Mesenchymal stem cell (in vitro differentiated cells and primary cell): Measurements from ENCODE around the gene PPL.

Source experiments
- DNase-seq: peaks from one replicate; pipeline ENCODE4 v3.0.0-alpha.2; 2013
- H2AFZ ChIP-seq: one replicate; pipeline ENCODE4 v1.6.1; 2013; ENCODE audit warnings: low read depth, mild to moderate bottlenecking, control low read depth, inconsistent platforms, low read length, moderate library complexity
- H2AK5ac ChIP-seq: 2 replicates; pipeline ENCODE4 v1.6.1; 2013; ENCODE audit warnings: low read length, moderate library complexity, mild to moderate bottlenecking, inconsistent platforms; ENCODE audit not compliant: severe bottlenecking
- H2BK120ac ChIP-seq: one replicate; pipeline ENCODE4 v1.6.1; 2013; ENCODE audit warnings: low read depth, mild to moderate bottlenecking, inconsistent platforms, low read length, moderate library complexity
- H2BK12ac ChIP-seq, 2 experiments: one replicate each; pipeline ENCODE4 v1.6.1; 2013; ENCODE audit warnings: inconsistent platforms in 2 of 2, low read length in 2 of 2, mild to moderate bottlenecking in 2 of 2, moderate library complexity in 2 of 2, control low read depth in 1 of 2
- H2BK15ac ChIP-seq: one replicate; pipeline ENCODE4 v1.6.1; 2013; ENCODE audit warnings: mild to moderate bottlenecking, low read depth, inconsistent platforms; ENCODE audit not compliant: poor library complexity, severe bottlenecking
- H2BK5ac ChIP-seq: 2 replicates; pipeline ENCODE4 v1.6.1; 2013; ENCODE audit warnings: low read depth, mild to moderate bottlenecking, low read length, control low read depth, inconsistent platforms; ENCODE audit not compliant: poor library complexity, severe bottlenecking
- H3K14ac ChIP-seq, 2 experiments: one replicate each; pipeline ENCODE4 v1.6.1; 2013; ENCODE audit warnings: inconsistent platforms in 2 of 2, low read length in 2 of 2, control low read depth in 1 of 2, mild to moderate bottlenecking in 1 of 2, moderate library complexity in 1 of 2
- H3K18ac ChIP-seq, 2 experiments: one replicate each; pipeline ENCODE4 v1.6.1; 2013; ENCODE audit warnings: inconsistent platforms in 2 of 2, low read length in 2 of 2, control low read depth in 1 of 2, low read depth in 1 of 2, mild to moderate bottlenecking in 1 of 2
- H3K23ac ChIP-seq, 2 experiments: one replicate each; pipeline ENCODE4 v1.6.1; 2013; ENCODE audit warnings: inconsistent platforms in 2 of 2, low read length in 2 of 2, mild to moderate bottlenecking in 2 of 2, moderate library complexity in 2 of 2, control low read depth in 1 of 2
- H3K27ac ChIP-seq: 2 replicates; pipeline ENCODE4 v1.5.1; 2013; ENCODE audit warnings: mild to moderate bottlenecking, moderate library complexity, low read length, control low read depth, inconsistent platforms; ENCODE audit not compliant: poor library complexity, severe bottlenecking
- H3K27me3 ChIP-seq, 2 experiments: 2 replicates each; pipeline versions ENCODE4 v1.6.1 to v1.7.0; 2013; ENCODE audit warnings: low read length in 2 of 2, mild to moderate bottlenecking in 2 of 2, moderate library complexity in 2 of 2, control low read depth in 1 of 2, inconsistent platforms in 1 of 2; ENCODE audit not compliant: control insufficient read depth in 1 of 2, insufficient read depth in 1 of 2
- H3K36me3 ChIP-seq, 2 experiments: 2 replicates each; pipeline versions ENCODE4 v1.6.1 to v1.7.0; 2013; ENCODE audit warnings: low read length in 2 of 2, control low read depth in 1 of 2, inconsistent platforms in 1 of 2, low read depth in 1 of 2, mild to moderate bottlenecking in 1 of 2; ENCODE audit not compliant: insufficient read depth in 2 of 2, control insufficient read depth in 1 of 2
- H3K4ac ChIP-seq, 2 experiments: one replicate each; pipeline ENCODE4 v1.6.1; 2013; ENCODE audit warnings: inconsistent platforms in 2 of 2, low read length in 2 of 2, mild to moderate bottlenecking in 2 of 2, moderate library complexity in 2 of 2, control low read depth in 1 of 2, low read depth in 1 of 2
- H3K4me1 ChIP-seq: 2 replicates; pipeline ENCODE4 v1.6.1; 2013; ENCODE audit warnings: low read depth, low read length, control low read depth; ENCODE audit not compliant: control insufficient read depth, insufficient read depth
- H3K4me2 ChIP-seq: 2 replicates; pipeline ENCODE4 v1.6.1; 2013; ENCODE audit warnings: low read length, mild to moderate bottlenecking, inconsistent platforms; ENCODE audit not compliant: poor library complexity, severe bottlenecking
- H3K4me3 ChIP-seq, 2 experiments: 2 replicates each; pipeline versions ENCODE4 v1.5.1 to v1.7.0; 2013; ENCODE audit warnings: low read length in 2 of 2, mild to moderate bottlenecking in 2 of 2, control low read depth in 1 of 2, low read depth in 1 of 2; ENCODE audit not compliant: insufficient read depth in 1 of 2
- H3K79me1 ChIP-seq: replicated peaks from 2 replicates; pipeline ENCODE4 v1.6.1; 2013; ENCODE audit warnings: mild to moderate bottlenecking, control low read depth, low read length, inconsistent platforms; ENCODE audit not compliant: poor library complexity, severe bottlenecking
- H3K9ac ChIP-seq: 2 replicates; pipeline ENCODE4 v1.7.0; 2013; ENCODE audit warnings: mild to moderate bottlenecking, low read length, moderate library complexity
- H3K9me3 ChIP-seq: 2 replicates; pipeline ENCODE4 v1.7.0; 2013; ENCODE audit warnings: mild to moderate bottlenecking, low read length; ENCODE audit not compliant: control insufficient read depth
- H4K8ac ChIP-seq: one replicate; pipeline ENCODE4 v1.6.1; 2013; ENCODE audit warnings: inconsistent platforms, mild to moderate bottlenecking, low read length, moderate library complexity
- H4K91ac ChIP-seq: one replicate; pipeline ENCODE4 v1.6.1; 2013; ENCODE audit warnings: mild to moderate bottlenecking, low read length, inconsistent platforms
- WGBS: methylation state at CpG from one replicate; pipeline ENCODE4 v1.1.7; 2013; ENCODE audit warnings: mixed read lengths; 5-methylcytosine and 5-hydroxymethylcytosine counted together

PPL gene

DNA sequence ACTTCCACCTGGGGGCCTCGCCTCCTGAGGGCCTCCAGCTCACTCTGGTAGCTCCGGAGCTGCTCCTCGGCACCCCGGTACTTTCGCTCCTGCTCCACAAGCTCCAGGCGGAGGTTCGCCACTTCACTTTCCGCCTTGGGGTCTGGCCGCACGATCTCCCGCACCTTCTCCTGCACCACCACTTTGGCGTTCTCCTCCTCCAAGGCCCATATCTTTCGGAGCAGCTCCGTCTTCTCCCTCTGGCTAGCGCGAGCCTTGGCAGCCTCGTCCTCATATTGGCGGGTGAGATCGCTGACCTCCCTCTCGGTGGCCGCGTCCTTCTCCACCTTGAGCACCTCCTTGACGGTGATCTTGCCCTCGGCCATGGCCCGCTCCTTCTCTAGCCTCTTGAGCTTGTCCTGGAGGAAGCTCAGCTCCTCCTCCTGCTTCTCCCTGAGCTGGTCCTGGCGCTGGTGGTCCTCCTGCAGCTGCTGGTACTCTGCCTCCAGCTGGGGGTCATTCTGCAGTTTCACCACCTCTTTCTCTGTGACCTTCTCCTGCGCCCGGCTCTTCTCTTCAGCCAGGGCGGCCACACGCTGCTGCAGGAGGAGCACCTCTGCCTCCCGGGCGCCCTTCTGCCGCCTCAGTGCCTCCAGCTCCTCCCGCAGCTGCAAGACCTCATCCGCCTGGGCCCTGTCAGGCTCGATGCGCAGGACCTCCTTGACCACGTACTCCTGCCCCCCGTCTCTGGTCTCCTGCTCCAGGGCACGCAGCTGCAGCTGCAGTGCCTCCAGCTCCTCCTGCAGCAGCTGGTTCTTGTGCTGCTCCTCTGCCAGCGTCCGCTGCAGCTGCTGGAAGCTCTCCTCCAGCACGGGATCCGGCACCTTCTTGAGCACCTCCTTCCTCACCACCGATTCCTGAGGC lies 51.7 kb downstream of the PPL start:
- H3K79me1 ChIP-seq: peaks cover 40% of the 10 kb centered on the region
- no peak overlapping the region for H3K9ac ChIP-seq
- no peak overlapping the region for H2BK5ac ChIP-seq
- H2BK120ac ChIP-seq: no peak overlapping the region
- H3K4me2 ChIP-seq: no peak overlapping the region
- H3K27me3 ChIP-seq: no peaks in the 10 kb centered on the region
- no peak overlapping the region for H3K18ac ChIP-seq
- H2AK5ac ChIP-seq: no peak overlapping the region
- no peak overlapping the region for H3K27ac ChIP-seq
- no peak overlapping the region for H3K4me3 ChIP-seq
- H3K4ac ChIP-seq: no peak overlapping the region
- peaks cover 83 to 97% of the 10 kb centered on the region in 2 experiments for H3K36me3 ChIP-seq
- no peak overlapping the region for H2BK15ac ChIP-seq
- H2BK12ac ChIP-seq: no peak overlapping the region
- 96% methylated on average over 45 of the region's 45 CpGs for WGBS
- H2AFZ ChIP-seq: no peak overlapping the region
- H3K14ac ChIP-seq: no peak overlapping the region
- DNase-seq: no peak
- peaks cover 18% of the 10 kb centered on the region for H3K4me1 ChIP-seq
- no peaks in the 10 kb centered on the region for H3K9me3 ChIP-seq
- no peak overlapping the region for H4K91ac ChIP-seq
- H3K23ac ChIP-seq: no peak overlapping the region
- no peak overlapping the region for H4K8ac ChIP-seq

- no peak overlapping the region for H3K4me3 ChIP-seq
- H3K14ac ChIP-seq: no peak overlapping the region
- H3K36me3 ChIP-seq: peaks cover 84 to 97% of the 10 kb centered on the region in 2 experiments
- peaks cover 18% of the 10 kb centered on the region for H3K4me1 ChIP-seq
- H2BK12ac ChIP-seq: no peak overlapping the region
- no peak overlapping the region for H3K23ac ChIP-seq
- peaks cover 40% of the 10 kb centered on the region for H3K79me1 ChIP-seq
- no peak overlapping the region for H2AK5ac ChIP-seq
- H3K27ac ChIP-seq: no peak overlapping the region
- no peak overlapping the region for H3K9ac ChIP-seq
- H3K4me2 ChIP-seq: no peak overlapping the region
- no peak overlapping the region for H2BK15ac ChIP-seq
- WGBS: 96% methylated on average over 34 of the region's 34 CpGs
- no peak for DNase-seq
- H2BK120ac ChIP-seq: no peak overlapping the region
- H3K18ac ChIP-seq: no peak overlapping the region
- no peak overlapping the region for H3K4ac ChIP-seq
- no peak overlapping the region for H2BK5ac ChIP-seq
- H3K27me3 ChIP-seq: no peaks in the 10 kb centered on the region
- H4K91ac ChIP-seq: no peak overlapping the region
- H2AFZ ChIP-seq: no peak overlapping the region
- H3K9me3 ChIP-seq: no peaks in the 10 kb centered on the region
- no peak overlapping the region for H4K8ac ChIP-seq
These were observed 52.7 kb downstream of the PPL start for GRCh38 chr16:4884209-4884608.

- Histone ChIP-seq H3K27me3 (no peaks in the 10 kb centered on the region), H4K8ac (no peak overlapping the region), H3K4me1 (peaks cover 17% of the 10 kb centered on the region), H3K4me3 (no peak overlapping the region), H4K91ac (no peak overlapping the region), H3K18ac (no peak overlapping the region), H3K9me3 (no peaks in the 10 kb centered on the region), H3K14ac (no peak overlapping the region), H2BK15ac (no peak overlapping the region), H3K36me3 (peaks cover 84 to 99% of the 10 kb centered on the region in 2 experiments), H2BK5ac (no peak overlapping the region), H2BK120ac (no peak overlapping the region), H3K27ac (no peak overlapping the region), H3K9ac (no peak overlapping the region), H2BK12ac (no peak overlapping the region), H2AK5ac (no peak overlapping the region), H3K4ac (no peak overlapping the region), H2AFZ (no peak overlapping the region), H3K23ac (no peak overlapping the region), H3K79me1 (peaks cover 41% of the 10 kb centered on the region), H3K4me2 (no peak overlapping the region)
- no peak for DNase-seq
- WGBS: 98% methylated on average over 25 of the region's 25 CpGs
These were observed 53.4 kb downstream of the PPL start for GRCh38 chr16:4883501-4883900.

DNA sequence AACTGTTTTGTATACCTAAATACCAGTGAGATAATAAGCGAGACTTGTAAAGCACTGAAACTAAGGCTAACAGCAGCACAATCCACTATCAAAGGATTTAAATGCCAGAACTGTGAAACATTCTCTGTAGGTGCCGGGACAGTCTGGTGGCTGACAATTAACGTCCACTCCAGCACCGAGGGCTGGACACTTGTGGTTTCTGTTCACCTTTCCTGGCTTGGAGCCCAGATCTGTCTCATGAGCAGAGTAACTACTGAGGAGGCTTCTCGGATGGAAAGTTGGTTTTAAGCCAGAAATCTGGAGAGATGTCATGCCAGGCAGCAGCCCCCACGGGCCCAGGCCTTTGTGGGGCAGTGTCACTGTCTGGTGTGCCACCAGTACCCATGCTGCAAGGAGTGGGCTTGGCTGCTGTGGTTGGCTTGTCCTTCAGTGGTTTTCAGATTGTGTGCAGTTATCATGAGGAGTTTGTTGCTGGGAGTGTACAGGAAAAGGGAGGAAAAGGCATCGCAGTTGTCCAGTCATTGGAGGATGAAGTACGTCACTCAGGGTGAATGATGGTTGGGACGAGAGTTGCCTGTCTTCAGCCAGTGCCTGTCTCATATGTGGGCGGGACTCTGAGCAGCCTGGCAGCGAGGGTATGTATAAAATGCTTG lies 54.2 kb downstream of the PPL start:
- no peak overlapping the region for H2AK5ac ChIP-seq
- H4K91ac ChIP-seq: no peak overlapping the region
- H3K4me3 ChIP-seq: no peak overlapping the region
- H2BK12ac ChIP-seq: no peak overlapping the region
- no peak overlapping the region for H3K4ac ChIP-seq
- peak overlapping the region; percentile 21 for H3K4me2 ChIP-seq
- H3K27ac ChIP-seq: peak overlapping the region; percentile 55
- no peak overlapping the region for H2AFZ ChIP-seq
- no peak overlapping the region for H3K18ac ChIP-seq
- DNase-seq: peak; percentile 43
- H2BK120ac ChIP-seq: no peak overlapping the region
- no peak overlapping the region for H2BK5ac ChIP-seq
- no peak overlapping the region for H2BK15ac ChIP-seq
- H3K79me1 ChIP-seq: peaks cover 44% of the 10 kb centered on the region
- H3K9ac ChIP-seq: no peak overlapping the region
- no peaks in the 10 kb centered on the region for H3K9me3 ChIP-seq
- no peak overlapping the region for H4K8ac ChIP-seq
- H3K4me1 ChIP-seq: peaks cover 17% of the 10 kb centered on the region
- peaks cover 84 to 99% of the 10 kb centered on the region in 2 experiments for H3K36me3 ChIP-seq
- no peak overlapping the region for H3K23ac ChIP-seq
- no peak overlapping the region for H3K14ac ChIP-seq
- no peaks in the 10 kb centered on the region for H3K27me3 ChIP-seq
- WGBS: 86% methylated on average over 11 of the region's 11 CpGs
